GM12878 (cell line): ENCODE results near the gene PAM16. TPM values are rescaled to one million over a fixed set of nuclear protein-coding genes. Genes with fewer than 3 reads are reported as not detected.

Source experiments
- ATAC-seq: fragments of 200-7000 bp; cut with Tn5 transposase; 3 replicates; pipeline ENCODE4 v1.9.1; 2020; ENCODE audit warnings: mild to moderate bottlenecking, moderate library complexity
- BruUV-seq: library from RNA; stranded (reverse); fragments of 400-500 nt; replicated peaks from 2 replicates; lab custom pipeline; 2021; lab: Mats Ljungman, UMichigan
- CTCF ChIA-PET: fragments of 300-600 bp; sonication (Branson Sonifier 250); formaldehyde crosslinking; extraction: SDS; loops from one replicate; lab custom pipeline; 2021; ENCODE audit warnings: inconsistent platforms; lab: Yijun Ruan, JAX
- POLR2A ChIA-PET: fragments of 350-600 bp; formaldehyde crosslinking; extraction: SDS; loops from one replicate; lab custom pipeline; 2021; ENCODE audit warnings: inconsistent platforms; lab: Charles Lee
- RAD21 ChIA-PET: fragments of 300-600 bp; sonication (Branson Sonifier 250); formaldehyde crosslinking; loops from one replicate; lab custom pipeline; 2023; ENCODE audit warnings: antibody characterized with exemption; ENCODE audit not compliant: unreplicated experiment; lab: Charles Lee
- SMC1A ChIA-PET: fragments of 300-600 bp; sonication (Branson Sonifier 250); formaldehyde crosslinking; loops from one replicate; lab custom pipeline; 2023; ENCODE audit not compliant: unreplicated experiment, uncharacterized antibody; lab: Charles Lee
- DNase-seq: peaks from one replicate; pipeline ENCODE4 v3.0.0-alpha.2; 2011; ENCODE audit warnings: low read depth, low spot score
- FAIRE-seq: peaks from 3 replicates; lab custom pipeline; 2011; peaks lifted over from hg19 to GRCh38; lab: Jason Lieb, UNC
- H2AFZ ChIP-seq: 2 replicates; pipeline ENCODE4 v1.6.0; 2011; ENCODE audit warnings: low read depth, low read length, control low read depth; ENCODE audit not compliant: control insufficient read depth
- H3K27ac ChIP-seq: 2 replicates; pipeline ENCODE4 v1.5.1; 2011; ENCODE audit warnings: control low read depth; ENCODE audit not compliant: control insufficient read depth, insufficient read depth
- H3K27me3 ChIP-seq, 2 experiments: replicated peaks in 1 of 2; 2 replicates each; pipeline versions ENCODE4 v1.6.0 to v1.6.1; 2011; ENCODE audit warnings: low read length in 1 of 2; ENCODE audit not compliant: control insufficient read depth in 2 of 2, insufficient read depth in 2 of 2
- H3K36me3 ChIP-seq, 2 experiments: 2 replicates each; pipeline ENCODE4 v1.5.1; 2011; ENCODE audit warnings: low read length in 1 of 2; ENCODE audit not compliant: control insufficient read depth in 2 of 2, insufficient read depth in 2 of 2
- H3K4me1 ChIP-seq: 2 replicates; pipeline ENCODE4 v1.6.1; 2011; ENCODE audit warnings: mild to moderate bottlenecking, low read length, moderate library complexity, mixed read lengths; ENCODE audit not compliant: control insufficient read depth, insufficient read depth
- H3K4me2 ChIP-seq: 2 replicates; pipeline ENCODE4 v1.6.0; 2011; ENCODE audit warnings: control low read depth; ENCODE audit not compliant: control insufficient read depth, insufficient read depth
- H3K4me3 ChIP-seq: fragments of 200-600 bp; sonication (generic); 2 replicates; pipeline ENCODE4 v1.5.1; 2016
- H3K79me2 ChIP-seq: 2 replicates; pipeline ENCODE4 v1.6.0; 2011; ENCODE audit warnings: low read length; ENCODE audit not compliant: control insufficient read depth, insufficient read depth
- H3K9ac ChIP-seq: 2 replicates; pipeline ENCODE4 v1.8.0; 2011; ENCODE audit warnings: low read length, control low read depth, mixed read lengths; ENCODE audit not compliant: control insufficient read depth, insufficient read depth
- H3K9me3 ChIP-seq: replicated peaks from 3 replicates; pipeline ENCODE4 v1.5.1; 2011; ENCODE audit warnings: mild to moderate bottlenecking, low read length; ENCODE audit not compliant: control insufficient read depth, insufficient read depth
- H4K20me1 ChIP-seq: 2 replicates; pipeline ENCODE4 v1.6.0; 2011; ENCODE audit not compliant: control insufficient read depth, insufficient read depth
- E2F4 ChIP-seq: IDR thresholded peaks from 2 replicates; pipeline ENCODE4 v1.6.1; 2012; ENCODE audit warnings: low read depth, low read length, improper control_type of control experiment
- IRF5 ChIP-seq: fragments of 450-650 bp; IDR thresholded peaks from 2 replicates; pipeline ENCODE4 v1.6.1; 2017; ENCODE audit warnings: borderline replicate concordance
- NR2F1 ChIP-seq: fragments of 450-650 bp; conservative IDR thresholded peaks from 2 replicates; pipeline ENCODE4 v1.6.1; 2017; ENCODE audit warnings: mild to moderate bottlenecking
- SMAD5 ChIP-seq: IDR thresholded peaks from 2 replicates; pipeline ENCODE4 v1.6.1; 2016; ENCODE audit warnings: antibody characterized with exemption, low read depth
- SMARCA5 ChIP-seq: fragments of 450-650 bp; IDR thresholded peaks from 2 replicates; pipeline ENCODE4 v1.6.1; 2017; ENCODE audit warnings: mild to moderate bottlenecking
- USF1 ChIP-seq: IDR thresholded peaks from 2 replicates; pipeline ENCODE4 v1.6.1; 2011; ENCODE audit warnings: borderline replicate concordance, low read depth, mild to moderate bottlenecking, moderate library complexity, mixed read lengths, low read length; ENCODE audit not compliant: insufficient read depth; ENCODE audit errors: extremely low read length
- WGBS: methylation state at CpG from one replicate; pipeline ENCODE4 v1.1.6; 2016; ENCODE audit warnings: low lambda C conversion rate; ENCODE audit not compliant: insufficient replicate concordance, insufficient coverage; ENCODE audit errors: missing lambda C conversion rate; 5-methylcytosine and 5-hydroxymethylcytosine counted together
- in situ Hi-C: fragments of 300-500 bp; cut with MboI; formaldehyde crosslinking; loops from 9 replicates; pipeline ENCODE4 v1.14.3; 2018; ENCODE audit warnings: mixed read lengths
- intact Hi-C: fragments of 100-400 bp; cut with micrococcal nuclease; formaldehyde crosslinking; loops from one replicate; pipeline ENCODE4 v1.14.2; 2022; ENCODE audit not compliant: unreplicated experiment
- polyA plus RNA-seq, 11 experiments: library from polyadenylated mRNA; depleted of rRNA in 4 of 11; unstranded in 6 of 11; stranded (reverse) in 5 of 11; fragments of >200 nt; fragmentation: Nextera tagmentation in 4 of 11; fragmentation: Illumina TruSeq in 1 of 11; extraction: Ambion mirVana in 4 of 11; extraction: Trizol in 1 of 11; gene quantifications; 1 replicate in 1 of 11; 2 replicates in 10 of 11; pipeline versions ENCODE4 v1.2.1 to v1.2.3, GENCODE V29; 2011 to 2016; ENCODE audit warnings: inconsistent platforms in 2 of 11, missing spikeins in 2 of 11, low read depth in 1 of 11
- total RNA-seq, 4 experiments: library from RNA; depleted of rRNA in 3 of 4; stranded (reverse); fragments of >200 nt in 3 of 4; fragmentation: Illumina TruSeq in 1 of 4; extraction: Trizol in 1 of 4; gene quantifications; 2 replicates each; pipeline versions ENCODE4 v1.2.1 to v1.2.3, GENCODE V29; 2013 to 2021

Gene PAM16
- total and polyA plus RNA-seq, 10 of the 15 experiments (the other 5 are each of a cell fraction or from before 2014, with no cell fraction given) = 18.5 to 94.3 (median 51.5) TPM

- Histone ChIP-seq H3K4me1 (peaks cover 11% of the 10 kb centered on the region), H3K36me3 (no peaks in the 10 kb centered on the region), H4K20me1 (no peaks in the 10 kb centered on the region), H3K9ac (no peak overlapping the region), H3K9me3 (no peaks in the 10 kb centered on the region), H3K4me3 (no peak overlapping the region), H3K27ac (no peak overlapping the region), H3K4me2 (peak overlapping the region; percentile 42; the same call in 1 of the 2 replicates), H3K27me3 (peaks cover 0 to 6% of the 10 kb centered on the region in 2 experiments; a peak in 1 of 4 replicates), H3K79me2 (no peaks in the 10 kb centered on the region), H2AFZ (no peak overlapping the region)
- in situ Hi-C loops = no loop called here
- ChIA-PET RAD21 (interaction anchor here (1.1 kb wide), 1 partner anchor 13 kb away, joined by 3 read pairs; no protein-coding TSS in a partner anchor), CTCF (interaction anchor here (1.3 to 2.6 kb wide), 4 partner anchors 7 to 11 kb away, joined by 3 to 12 read pairs (median 5); no protein-coding TSS in a partner anchor), SMC1A (no interaction called here), POLR2A (interaction anchor here (3.9 kb wide), 1 partner anchor 10 kb away, joined by 17 read pairs; no protein-coding TSS in a partner anchor)
- ATAC-seq (no peak), DNase-seq (no peak), FAIRE-seq (no peak)
- no TSS peak for BruUV-seq
- intact Hi-C loops = no loop called here
- 73% methylated on average over 18 of the region's 20 CpGs for WGBS
- no peak for TF ChIP-seq IRF5
- no peak for TF ChIP-seq USF1
- no peak for TF ChIP-seq NR2F1
- no peak for TF ChIP-seq SMARCA5
- no peak for TF ChIP-seq SMAD5
- no peak for TF ChIP-seq E2F4
Measured at GRCh38 chr16:4316864-4317531, 34.1 kb downstream of the PAM16 start.
